GM12872 (cell line): Measurements from ENCODE around the gene NIN.

Experiments
- TF ChIP-seq, protein P1 (sequence below): IDR thresholded peaks from 3 replicates; pipeline ENCODE4 v1.5.1; 2011; ENCODE audit warnings: low read depth, mild to moderate bottlenecking, low read length, moderate library complexity; ENCODE audit not compliant: insufficient read depth

The NIN gene

DNA sequence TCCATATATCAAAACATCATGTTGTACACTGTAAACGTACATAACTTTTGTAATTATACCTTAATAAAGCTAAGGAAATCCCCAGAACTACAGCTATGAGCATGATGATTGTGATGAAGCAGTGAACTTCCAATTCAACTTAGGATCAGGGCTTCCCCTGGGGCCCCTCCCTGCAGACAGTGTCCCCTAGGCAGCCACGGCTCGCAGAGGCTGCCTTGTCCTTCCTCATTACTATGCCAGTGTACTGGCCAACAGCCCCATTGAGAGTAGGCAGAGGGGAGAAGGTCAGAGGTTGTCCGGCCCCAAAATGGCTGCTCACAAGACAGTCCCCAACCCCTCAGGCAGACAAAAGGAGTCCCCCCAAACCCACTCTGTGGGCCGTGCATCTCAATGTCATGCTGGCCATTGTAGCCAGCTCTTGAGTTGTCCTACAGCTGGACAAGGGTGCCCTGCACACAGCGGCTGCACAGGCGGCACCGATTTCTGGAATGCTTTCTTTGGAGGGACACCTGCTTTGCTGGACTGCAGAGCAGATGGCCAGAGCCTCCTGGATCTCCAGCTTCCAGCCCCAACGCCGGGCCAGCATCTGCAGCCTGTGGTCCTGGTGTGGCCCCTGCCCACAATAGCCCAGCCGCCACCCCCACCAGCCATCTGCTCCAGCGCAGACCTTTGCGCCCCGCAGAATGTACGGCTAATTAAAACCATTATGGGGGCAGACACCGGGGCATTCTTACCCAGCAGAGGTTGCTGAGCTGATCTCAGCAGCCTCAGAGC is 46.1 kb downstream of the NIN start:
- TF ChIP-seq, protein P1, sequence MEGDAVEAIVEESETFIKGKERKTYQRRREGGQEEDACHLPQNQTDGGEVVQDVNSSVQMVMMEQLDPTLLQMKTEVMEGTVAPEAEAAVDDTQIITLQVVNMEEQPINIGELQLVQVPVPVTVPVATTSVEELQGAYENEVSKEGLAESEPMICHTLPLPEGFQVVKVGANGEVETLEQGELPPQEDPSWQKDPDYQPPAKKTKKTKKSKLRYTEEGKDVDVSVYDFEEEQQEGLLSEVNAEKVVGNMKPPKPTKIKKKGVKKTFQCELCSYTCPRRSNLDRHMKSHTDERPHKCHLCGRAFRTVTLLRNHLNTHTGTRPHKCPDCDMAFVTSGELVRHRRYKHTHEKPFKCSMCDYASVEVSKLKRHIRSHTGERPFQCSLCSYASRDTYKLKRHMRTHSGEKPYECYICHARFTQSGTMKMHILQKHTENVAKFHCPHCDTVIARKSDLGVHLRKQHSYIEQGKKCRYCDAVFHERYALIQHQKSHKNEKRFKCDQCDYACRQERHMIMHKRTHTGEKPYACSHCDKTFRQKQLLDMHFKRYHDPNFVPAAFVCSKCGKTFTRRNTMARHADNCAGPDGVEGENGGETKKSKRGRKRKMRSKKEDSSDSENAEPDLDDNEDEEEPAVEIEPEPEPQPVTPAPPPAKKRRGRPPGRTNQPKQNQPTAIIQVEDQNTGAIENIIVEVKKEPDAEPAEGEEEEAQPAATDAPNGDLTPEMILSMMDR: no peak

DNA sequence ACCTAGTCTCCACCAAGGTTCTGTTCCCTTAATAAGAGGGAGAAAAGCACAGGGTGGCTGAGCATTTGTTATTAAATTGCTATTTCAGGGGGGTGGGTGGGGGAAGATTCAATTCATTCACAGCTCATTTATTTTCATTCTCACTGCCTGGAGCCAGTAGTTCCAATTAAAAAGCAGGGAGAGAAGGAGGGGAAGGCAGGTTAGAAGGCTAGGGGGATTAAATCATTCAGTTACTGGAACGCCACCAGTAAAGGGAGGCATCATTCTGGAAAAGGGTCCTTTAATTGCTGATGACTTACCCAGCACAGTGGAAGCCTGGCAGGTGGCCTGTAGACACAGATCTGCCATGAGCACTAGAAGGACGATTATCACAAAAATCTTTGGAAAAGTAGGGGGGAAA is 47.4 kb downstream of the NIN start:
- TF ChIP-seq, protein P1: no peak

DNA sequence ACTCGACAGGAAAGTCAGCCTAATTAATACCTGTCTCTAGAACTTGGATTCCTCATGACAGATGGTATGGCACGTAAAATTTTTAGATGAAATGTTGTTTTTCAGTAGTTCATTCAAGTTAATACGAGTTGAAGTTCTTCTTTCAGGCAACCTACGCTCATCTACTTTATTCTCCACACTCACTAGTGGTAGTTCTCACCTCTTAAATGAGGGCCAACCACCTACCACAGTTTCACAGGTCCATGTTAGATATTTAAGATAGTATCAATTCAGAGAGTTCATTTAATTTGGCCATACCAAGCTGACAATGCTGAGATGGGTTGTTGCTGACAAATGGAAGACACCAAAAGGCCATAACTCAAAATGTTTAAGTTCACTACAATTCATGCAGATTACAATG is 50.6 kb downstream of the NIN start:
- TF ChIP-seq, protein P1: no peak

DNA sequence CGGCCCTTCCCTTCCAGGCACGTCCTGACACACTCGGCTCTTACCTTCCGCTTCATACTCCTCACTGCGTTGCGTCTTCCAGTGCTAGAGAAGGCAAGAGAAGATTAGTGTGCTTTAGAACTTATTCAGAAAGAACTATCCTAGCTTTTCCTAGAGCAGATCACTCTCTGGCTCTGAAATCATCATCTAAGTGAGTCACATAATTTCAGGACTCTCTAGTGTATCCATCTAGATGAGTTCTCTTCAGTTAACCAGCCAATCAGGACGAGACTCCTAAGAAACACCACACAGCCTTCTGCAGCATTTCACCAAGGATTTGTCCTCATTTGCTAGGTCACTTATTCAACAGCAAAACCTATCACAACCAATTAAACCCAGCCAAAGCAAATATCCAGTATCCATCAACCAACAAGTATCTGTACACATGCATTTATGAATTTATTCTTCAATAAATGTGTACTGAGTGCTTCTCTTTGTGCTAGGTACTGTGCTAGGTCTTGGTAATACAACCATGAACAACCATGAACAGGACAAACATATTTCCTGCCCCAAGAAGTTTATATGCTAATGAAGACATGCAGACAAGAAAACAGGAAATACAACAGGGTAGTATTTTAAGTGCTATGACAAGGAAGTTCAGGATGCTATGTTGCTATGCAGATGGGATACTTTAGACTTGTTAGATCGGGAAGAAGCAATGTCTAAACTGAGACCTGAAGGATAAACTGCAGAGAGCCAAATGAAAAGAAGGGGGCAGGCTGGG is 52.1 kb downstream of the NIN start:
- TF ChIP-seq, protein P1: no peak

DNA sequence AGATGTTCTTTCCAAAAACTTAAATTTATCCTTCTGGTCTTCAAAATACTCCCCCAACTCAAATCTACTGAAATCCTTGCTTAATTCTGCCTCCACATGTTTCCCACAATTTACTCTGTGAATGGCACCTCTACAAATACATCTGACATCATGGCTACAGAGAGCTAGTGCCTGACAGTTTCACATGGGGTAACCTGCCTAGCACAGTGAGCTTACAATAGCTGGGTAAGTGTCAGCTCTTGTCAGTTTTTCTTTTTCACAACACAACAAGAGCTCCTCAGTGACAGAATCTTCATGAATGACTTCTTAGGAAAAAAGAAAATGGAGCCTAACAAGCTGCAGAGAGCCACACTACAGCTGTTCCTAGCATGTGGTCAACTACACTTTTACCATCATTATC is 54.4 kb downstream of the NIN start:
- TF ChIP-seq, protein P1: no peak

DNA sequence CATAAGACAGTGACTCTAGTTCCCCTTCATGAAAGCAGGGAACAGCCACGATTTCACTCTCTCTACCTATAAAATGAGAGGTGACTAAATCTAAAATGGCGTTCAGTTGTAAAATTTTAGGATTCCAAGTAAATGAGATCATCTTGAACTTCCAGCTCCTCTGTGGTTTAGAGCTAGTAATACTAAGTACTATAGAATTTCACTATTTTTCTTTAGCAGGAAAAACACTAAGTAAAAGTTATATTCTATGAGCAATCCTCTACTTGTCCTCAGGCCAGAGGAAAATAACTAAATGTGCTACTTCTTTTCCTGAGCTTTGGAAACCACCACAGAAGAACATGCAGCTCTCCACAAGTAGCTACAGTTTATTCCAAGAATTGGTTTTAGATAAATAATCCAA is 55.6 kb downstream of the NIN start:
- TF ChIP-seq, protein P1: no peak

DNA sequence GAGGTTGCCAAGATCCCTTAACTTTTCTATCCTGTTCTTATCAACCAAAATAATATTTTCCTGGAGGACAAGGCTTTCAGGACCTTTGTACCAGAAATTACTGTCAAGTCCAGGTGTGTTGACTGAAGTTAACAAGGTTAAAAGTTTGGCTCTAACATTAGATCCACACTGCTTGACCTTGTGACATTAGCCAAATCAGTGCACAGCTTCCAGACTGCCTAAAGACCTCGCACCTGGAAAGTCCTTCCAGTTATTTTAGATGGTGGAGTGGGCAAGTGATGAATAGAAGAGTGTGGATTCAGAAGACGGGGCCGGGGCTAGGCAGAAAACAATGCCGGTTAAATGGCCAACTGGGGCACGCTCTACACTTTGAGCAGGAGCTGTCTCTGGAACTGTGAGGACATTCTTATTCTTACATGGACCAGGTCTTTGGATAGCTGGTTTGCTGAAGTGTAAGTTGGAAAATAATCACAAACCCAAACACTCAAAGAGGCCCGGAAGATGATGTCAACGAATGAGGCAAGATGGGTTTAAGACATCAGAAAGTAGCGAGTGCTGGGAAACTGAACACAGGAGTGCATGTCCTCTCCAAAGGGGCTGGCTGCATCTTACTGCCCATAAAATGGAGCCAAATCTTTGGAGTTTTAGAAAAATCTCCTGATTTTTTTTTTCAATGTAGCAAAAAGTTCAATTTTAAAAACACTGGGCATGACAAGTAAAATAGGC is 56.3 kb downstream of the NIN start:
- TF ChIP-seq, protein P1: no peak
